ENCODE measurements around the gene SAC3D1. TPM values are rescaled to one million over a fixed set of nuclear protein-coding genes. Genes with fewer than 3 reads are reported as not detected.

Gene SAC3D1
- total RNA-seq, 1 experiment from 2014 or later: 33.9 TPM

DNA sequence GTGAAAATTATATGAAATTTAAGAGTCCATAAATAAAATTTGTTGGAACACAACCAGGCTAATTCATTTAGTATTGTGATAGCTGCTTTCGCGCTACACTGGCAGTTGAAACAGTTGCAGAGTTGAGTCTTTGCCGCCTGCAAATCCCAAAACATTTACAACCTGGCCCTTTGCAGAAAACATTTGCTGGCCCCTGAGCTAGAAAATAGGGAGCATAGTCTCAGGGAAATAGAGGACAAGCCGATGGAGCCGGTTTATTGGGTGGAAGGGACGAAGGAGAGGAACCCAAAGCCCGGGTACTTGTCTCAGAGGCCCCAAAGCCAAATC lies 527 bp upstream of the SAC3D1 start:
- Histone ChIP-seq H3K9me2 (ENCODE audit: insufficient read depth) (no peaks in the 10 kb centered on the region), H3K27me3 (ENCODE audit: insufficient read depth, low read depth) (no peaks in the 10 kb centered on the region), H3K4me3 (peak overlapping the region; percentile 82; the same call in 1 of the 2 replicates), H4K20me1 (ENCODE audit: insufficient read depth) (no peaks in the 10 kb centered on the region), H3K9me3 (ENCODE audit: insufficient read depth, low read depth) (no peaks in the 10 kb centered on the region), H3K36me3 (ENCODE audit: low read depth) (no peaks in the 10 kb centered on the region), H3K4me1 (replicated peaks; ENCODE audit: insufficient read depth) (peaks cover 25% of the 10 kb centered on the region), H3K27ac (peak overlapping the region; percentile 67), H2AFZ (peak overlapping the region; percentile 82), H3K4me2 (peak overlapping the region; percentile 78), H3K79me2 (ENCODE audit: low read depth) (peaks cover 23% of the 10 kb centered on the region), H3F3A (ENCODE audit: insufficient read depth, low read depth) (peaks cover 24% of the 10 kb centered on the region; the same call in 1 of the 2 replicates)
- DNase-seq: no peak
- TSS peak; percentile 55 for BruUV-seq (replicated peaks)
- CTCF ChIA-PET: interaction anchor here (0.7 kb wide), 1 partner anchor 106 kb away, joined by 4 read pairs; no protein-coding TSS in a partner anchor
- TF ChIP-seq, protein P1, sequence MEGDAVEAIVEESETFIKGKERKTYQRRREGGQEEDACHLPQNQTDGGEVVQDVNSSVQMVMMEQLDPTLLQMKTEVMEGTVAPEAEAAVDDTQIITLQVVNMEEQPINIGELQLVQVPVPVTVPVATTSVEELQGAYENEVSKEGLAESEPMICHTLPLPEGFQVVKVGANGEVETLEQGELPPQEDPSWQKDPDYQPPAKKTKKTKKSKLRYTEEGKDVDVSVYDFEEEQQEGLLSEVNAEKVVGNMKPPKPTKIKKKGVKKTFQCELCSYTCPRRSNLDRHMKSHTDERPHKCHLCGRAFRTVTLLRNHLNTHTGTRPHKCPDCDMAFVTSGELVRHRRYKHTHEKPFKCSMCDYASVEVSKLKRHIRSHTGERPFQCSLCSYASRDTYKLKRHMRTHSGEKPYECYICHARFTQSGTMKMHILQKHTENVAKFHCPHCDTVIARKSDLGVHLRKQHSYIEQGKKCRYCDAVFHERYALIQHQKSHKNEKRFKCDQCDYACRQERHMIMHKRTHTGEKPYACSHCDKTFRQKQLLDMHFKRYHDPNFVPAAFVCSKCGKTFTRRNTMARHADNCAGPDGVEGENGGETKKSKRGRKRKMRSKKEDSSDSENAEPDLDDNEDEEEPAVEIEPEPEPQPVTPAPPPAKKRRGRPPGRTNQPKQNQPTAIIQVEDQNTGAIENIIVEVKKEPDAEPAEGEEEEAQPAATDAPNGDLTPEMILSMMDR (conservative IDR thresholded peaks at IDR 0.05): no peak
- TF ChIP-seq EZH2 (IDR thresholded peaks at IDR 0.05; ENCODE audit: low read depth): no peak
- POLR2A ChIA-PET (ENCODE audit: unreplicated experiment): interaction anchor here (0.7 kb wide), 2 partner anchors 82 to 262 kb away, joined by 3 read pairs; partner anchors contain the start of genes FAU and MRPL49
- intact Hi-C loops (cut with micrococcal nuclease; ENCODE audit: unreplicated experiment): loop anchor here (5.0 kb wide), 2 partner anchors 42 to 57 kb away; partner anchors contain the start of genes CDCA5, VPS51 and ZFPL1

DNA sequence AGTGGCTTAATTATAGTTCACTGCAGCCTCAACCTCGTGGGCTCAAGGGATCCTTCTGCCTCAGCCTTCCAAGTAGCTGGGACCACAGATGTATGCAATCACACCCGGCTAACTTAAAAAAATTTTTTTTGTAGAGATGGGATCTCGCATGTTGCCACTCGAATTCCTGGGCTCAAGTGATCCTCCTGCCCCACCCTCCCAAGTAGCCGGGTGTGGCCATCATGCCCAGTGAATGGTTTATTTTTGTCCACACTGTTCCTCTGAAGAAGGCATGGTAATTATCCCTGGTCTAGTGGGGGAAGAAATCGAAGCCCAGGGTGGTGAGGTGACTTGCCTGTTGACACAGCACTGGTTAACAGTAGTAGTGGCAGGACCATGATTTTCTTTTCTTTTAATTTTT lies 1.9 kb downstream of the SAC3D1 start:
- no TSS peak for BruUV-seq (replicated peaks)
- CTCF ChIA-PET: no interaction called here
- intact Hi-C loops (cut with micrococcal nuclease; ENCODE audit: unreplicated experiment): loop anchor here (5.0 kb wide), 2 partner anchors 39 to 54 kb away; partner anchors contain the start of genes CDCA5, VPS51 and ZFPL1

DNA sequence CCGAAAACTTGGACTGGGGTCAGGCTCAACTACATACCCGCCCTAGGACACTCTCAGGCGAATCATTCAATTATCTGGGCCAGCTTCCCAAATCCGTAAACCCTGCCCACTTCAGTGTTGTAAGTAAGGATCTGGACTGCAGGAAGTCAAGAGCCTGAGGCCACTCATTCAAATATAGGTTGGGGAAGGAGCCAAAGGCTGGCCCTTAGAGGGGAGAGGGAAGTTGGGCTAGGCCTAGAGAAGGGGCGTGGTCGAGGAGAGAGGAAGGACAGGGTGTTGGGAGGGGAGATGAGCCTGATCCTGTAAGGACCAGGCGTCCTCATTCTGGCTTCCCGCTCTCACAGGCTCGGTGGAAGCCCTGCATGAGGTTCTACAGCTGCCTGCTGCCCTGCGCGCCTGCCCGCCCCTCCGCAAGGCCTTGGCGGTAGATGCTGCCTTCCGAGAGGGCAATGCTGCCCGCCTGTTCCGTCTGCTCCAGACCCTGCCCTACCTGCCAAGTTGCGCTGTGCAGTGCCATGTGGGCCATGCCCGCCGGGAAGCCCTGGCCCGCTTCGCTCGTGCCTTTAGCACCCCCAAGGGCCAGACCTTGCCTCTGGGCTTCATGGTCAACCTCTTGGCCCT lies 3.0 kb downstream of the SAC3D1 start:
- intact Hi-C loops (cut with micrococcal nuclease; ENCODE audit: unreplicated experiment): loop anchor here (5.0 kb wide), 2 partner anchors 38 to 53 kb away; partner anchors contain the start of genes CDCA5, VPS51 and ZFPL1
- H3K79me2 ChIP-seq (ENCODE audit: low read depth): peaks cover 23% of the 10 kb centered on the region
- DNase-seq: peak in 1 of 2 experiments; percentile 42
- TF ChIP-seq, protein P1 (conservative IDR thresholded peaks at IDR 0.05): no peak
- TF ChIP-seq EZH2 (IDR thresholded peaks at IDR 0.05; ENCODE audit: low read depth): no peak
- H3K27me3 ChIP-seq (ENCODE audit: insufficient read depth, low read depth): no peaks in the 10 kb centered on the region
- H3K4me1 ChIP-seq (replicated peaks; ENCODE audit: insufficient read depth): peaks cover 25% of the 10 kb centered on the region
- H3K9me3 ChIP-seq (ENCODE audit: insufficient read depth, low read depth): no peaks in the 10 kb centered on the region
- BruUV-seq (replicated peaks): no TSS peak
- H3K9me2 ChIP-seq (ENCODE audit: insufficient read depth): no peaks in the 10 kb centered on the region
- H3K27ac ChIP-seq: no peak overlapping the region
- H3K4me3 ChIP-seq: no peak overlapping the region
- no peak overlapping the region for H3K4me2 ChIP-seq
- ChIA-PET CTCF (no interaction called here), POLR2A (ENCODE audit: unreplicated experiment) (no interaction called here)
- no peak overlapping the region for H2AFZ ChIP-seq
- no peaks in the 10 kb centered on the region for H4K20me1 ChIP-seq (ENCODE audit: insufficient read depth)
- H3F3A ChIP-seq (ENCODE audit: insufficient read depth, low read depth): peaks cover 24% of the 10 kb centered on the region; the same call in 1 of the 2 replicates
- no peaks in the 10 kb centered on the region for H3K36me3 ChIP-seq (ENCODE audit: low read depth)

More for the DNA sequence above, 1.9 kb downstream of the SAC3D1 start:
- POLR2A ChIA-PET (ENCODE audit: unreplicated experiment): no interaction called here
- peak in 1 of 2 experiments; percentile 32 for DNase-seq
- Histone ChIP-seq H3F3A (ENCODE audit: insufficient read depth, low read depth) (peaks cover 24% of the 10 kb centered on the region; the same call in 1 of the 2 replicates), H3K9me2 (ENCODE audit: insufficient read depth) (no peaks in the 10 kb centered on the region), H3K36me3 (ENCODE audit: low read depth) (no peaks in the 10 kb centered on the region), H3K4me1 (replicated peaks; ENCODE audit: insufficient read depth) (peaks cover 25% of the 10 kb centered on the region), H3K27me3 (ENCODE audit: insufficient read depth, low read depth) (no peaks in the 10 kb centered on the region), H3K4me2 (peak overlapping the region; percentile 78), H4K20me1 (ENCODE audit: insufficient read depth) (no peaks in the 10 kb centered on the region), H3K27ac (no peak overlapping the region), H3K9me3 (ENCODE audit: insufficient read depth, low read depth) (no peaks in the 10 kb centered on the region), H3K79me2 (ENCODE audit: low read depth) (peaks cover 23% of the 10 kb centered on the region), H3K4me3 (peak overlapping the region; percentile 82; the same call in 1 of the 2 replicates), H2AFZ (no peak overlapping the region)
- TF ChIP-seq EZH2 (IDR thresholded peaks at IDR 0.05; ENCODE audit: low read depth): no peak
- TF ChIP-seq, protein P1 (conservative IDR thresholded peaks at IDR 0.05): no peak

Data from PC-9 (cell line).